GM19193 (cell line): ENCODE measurements around the gene SLC16A5.

Experiments
- POLR2A ChIP-seq: IDR thresholded peaks from 4 replicates; pipeline ENCODE4 v1.6.1; 2011; ENCODE audit not compliant: insufficient read depth, insufficient read length; ENCODE audit errors: extremely low read depth

Gene SLC16A5

GRCh38 chr17:75078284-75079022 lies 9.3 kb upstream of the SLC16A5 start:
- peak; percentile 51 for TF ChIP-seq POLR2A

- TF ChIP-seq POLR2A = peak; percentile 7
Measured at GRCh38 chr17:75079023-75079373, 8.8 kb upstream of the SLC16A5 start.

GRCh38 chr17:75081611-75082540 lies 5.9 kb upstream of the SLC16A5 start:
- no peak for TF ChIP-seq POLR2A

- no peak for TF ChIP-seq POLR2A
Measured at GRCh38 chr17:75082683-75083082, 5.1 kb upstream of the SLC16A5 start.

DNA sequence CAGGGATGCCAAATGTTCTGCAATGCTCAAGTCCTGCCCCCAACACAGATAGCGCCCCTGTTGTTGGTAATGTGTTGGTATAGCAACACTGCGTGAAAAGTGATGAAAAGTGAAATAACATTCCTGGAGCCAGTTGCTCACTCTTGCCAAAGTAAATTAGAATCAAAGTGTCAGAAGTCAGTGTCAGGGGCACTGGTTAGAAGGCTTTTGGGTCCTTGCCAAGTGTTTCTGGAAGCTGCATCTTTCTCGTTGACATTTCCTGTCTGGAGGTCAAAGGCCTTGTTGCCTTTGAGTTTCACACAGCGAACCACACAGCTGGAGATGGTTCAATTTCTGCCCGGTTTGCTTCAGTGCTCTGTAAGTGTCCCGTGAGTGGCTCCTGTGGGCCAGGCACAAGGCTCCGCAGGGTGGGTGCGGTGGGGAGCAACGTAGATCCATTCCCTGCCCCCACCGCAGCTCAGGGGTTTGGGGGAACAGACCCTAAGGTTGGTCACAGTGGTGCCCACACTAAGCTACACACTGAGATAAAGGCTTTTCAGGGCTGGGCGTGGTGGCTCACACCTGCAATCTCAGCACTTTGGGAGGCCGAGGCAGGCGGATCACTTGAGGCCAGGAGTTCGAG lies 3.6 kb upstream of the SLC16A5 start:
- no peak for TF ChIP-seq POLR2A

DNA sequence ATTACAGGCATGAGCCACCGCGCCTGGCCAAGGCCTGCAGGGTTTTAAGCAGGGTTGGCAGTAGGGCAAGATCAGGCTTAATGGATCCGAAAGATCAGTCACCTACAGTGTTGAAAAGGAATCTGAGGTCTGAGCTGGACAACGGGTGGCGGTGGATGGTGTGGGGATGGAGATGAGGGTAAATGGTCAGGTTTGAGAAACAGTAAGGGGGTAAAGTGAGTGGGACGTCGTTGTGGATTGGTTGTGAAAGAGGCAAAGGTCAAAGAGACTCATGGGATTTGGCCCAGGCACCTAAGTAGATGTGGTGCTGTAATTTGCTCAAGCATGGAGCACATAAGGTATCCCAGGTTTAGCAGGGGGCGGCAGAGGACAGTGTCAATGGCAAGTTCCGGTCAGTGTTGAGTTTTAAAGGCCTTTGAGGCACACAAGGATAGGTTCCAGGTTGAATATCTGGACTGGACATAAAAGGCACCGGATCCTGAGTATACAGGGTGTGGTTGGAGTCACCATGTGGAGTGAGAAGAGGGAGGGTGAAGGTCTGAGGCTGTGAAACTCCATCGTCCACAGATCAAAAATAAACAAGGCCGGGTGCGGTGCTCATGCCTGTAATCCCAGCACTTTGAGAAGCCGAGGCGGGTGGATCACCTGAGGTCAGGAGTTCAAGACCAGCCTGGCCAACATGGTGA lies 1.1 kb upstream of the SLC16A5 start:
- no peak for TF ChIP-seq POLR2A

DNA sequence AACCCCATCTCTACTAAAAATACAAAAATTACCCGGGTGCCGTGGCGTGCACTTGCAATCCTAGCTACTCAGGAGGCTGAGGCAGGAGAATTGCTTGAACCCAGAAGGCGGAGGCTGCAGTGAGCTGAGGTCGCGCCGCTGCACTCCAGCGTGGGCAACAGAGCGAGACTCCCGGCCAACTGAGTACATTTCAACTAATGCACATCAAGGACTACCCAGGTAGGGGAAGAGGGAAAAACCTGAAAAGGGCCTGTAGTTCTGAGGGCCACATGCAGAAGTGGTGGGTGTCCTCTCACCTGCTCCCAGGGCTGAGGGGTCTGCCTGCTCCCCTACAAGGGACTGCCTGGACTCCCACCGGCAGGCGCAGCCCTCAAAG lies 584 bp upstream of the SLC16A5 start:
- TF ChIP-seq POLR2A = no peak

DNA sequence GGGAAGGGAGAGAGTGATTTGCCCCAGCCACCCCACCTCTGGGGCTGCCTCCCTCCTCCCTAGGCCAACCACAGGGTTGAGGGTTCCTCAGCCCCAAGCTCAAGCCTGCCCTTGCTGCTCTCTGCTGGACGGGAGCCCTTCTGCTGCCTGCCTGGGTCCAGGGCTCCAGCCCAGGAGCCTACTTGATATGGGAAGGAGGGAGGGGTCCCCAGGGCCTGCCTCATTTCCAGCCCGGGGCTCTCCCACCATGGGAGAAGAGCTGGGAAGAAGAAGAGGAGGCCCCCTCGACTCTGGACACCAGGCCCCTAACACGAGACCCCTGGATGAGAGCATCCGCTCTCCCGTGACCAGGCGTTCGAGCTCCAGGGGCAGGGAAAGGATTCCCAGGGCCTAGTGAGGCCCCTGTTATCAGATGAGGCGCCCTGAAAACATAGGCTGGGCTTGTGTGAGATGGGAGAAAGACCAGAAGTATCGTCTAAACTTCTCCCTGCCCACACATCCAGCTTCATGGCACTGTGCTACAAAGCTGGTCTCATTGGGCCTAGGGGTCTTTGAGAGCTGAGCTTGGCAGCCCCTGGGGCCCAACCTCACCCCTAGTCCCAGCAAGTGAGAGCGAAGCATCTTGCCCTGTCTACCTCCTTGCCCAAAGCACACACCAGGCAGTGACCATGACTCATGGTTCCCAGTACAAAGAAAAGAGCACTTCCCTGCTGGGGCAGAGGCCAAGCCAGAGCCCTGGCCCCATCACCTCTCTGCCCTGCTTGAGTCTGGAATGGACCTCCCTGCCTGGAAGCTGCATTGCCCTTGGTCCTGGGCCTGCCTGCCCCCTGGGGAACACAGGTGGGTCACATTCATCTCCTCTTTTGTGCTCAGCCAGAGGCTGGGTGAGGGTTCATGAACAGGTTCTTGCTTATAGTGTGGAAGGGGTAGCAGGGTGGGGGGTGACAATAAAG lies 987 bp downstream of the SLC16A5 start:
- no peak for TF ChIP-seq POLR2A

GRCh38 chr17:75090871-75091854 lies 3.4 kb downstream of the SLC16A5 start:
- no peak for TF ChIP-seq POLR2A

- no peak for TF ChIP-seq POLR2A
Measured at GRCh38 chr17:75091855-75092327, 4.1 kb downstream of the SLC16A5 start.

DNA sequence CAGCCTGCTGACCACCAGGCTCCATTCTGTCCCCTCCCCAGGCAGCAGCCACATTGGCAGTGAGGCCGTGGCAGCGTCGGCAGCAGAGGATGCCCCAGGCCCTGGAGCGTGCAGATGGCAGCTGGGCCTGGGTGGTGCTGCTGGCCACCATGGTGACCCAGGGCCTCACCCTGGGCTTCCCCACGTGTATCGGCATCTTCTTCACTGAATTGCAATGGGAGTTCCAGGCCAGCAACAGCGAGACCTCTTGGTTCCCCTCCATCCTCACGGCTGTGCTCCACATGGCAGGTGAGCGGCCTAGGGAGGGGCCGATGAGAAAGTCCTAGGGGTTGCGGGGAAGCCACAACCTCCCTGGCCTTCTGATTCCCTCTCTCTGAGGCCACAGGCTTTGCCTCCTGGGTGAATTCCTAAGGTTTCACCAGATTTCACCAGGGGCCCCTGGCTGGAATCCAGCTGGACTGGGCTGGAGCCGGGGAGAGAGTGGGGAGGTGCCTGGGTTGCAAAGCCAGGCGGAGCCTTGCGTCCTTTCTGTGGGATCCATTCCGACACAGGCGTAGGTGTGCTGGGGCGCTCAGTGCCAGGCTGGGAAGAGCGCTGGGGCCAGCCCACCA lies 5.9 kb downstream of the SLC16A5 start:
- no peak for TF ChIP-seq POLR2A

DNA sequence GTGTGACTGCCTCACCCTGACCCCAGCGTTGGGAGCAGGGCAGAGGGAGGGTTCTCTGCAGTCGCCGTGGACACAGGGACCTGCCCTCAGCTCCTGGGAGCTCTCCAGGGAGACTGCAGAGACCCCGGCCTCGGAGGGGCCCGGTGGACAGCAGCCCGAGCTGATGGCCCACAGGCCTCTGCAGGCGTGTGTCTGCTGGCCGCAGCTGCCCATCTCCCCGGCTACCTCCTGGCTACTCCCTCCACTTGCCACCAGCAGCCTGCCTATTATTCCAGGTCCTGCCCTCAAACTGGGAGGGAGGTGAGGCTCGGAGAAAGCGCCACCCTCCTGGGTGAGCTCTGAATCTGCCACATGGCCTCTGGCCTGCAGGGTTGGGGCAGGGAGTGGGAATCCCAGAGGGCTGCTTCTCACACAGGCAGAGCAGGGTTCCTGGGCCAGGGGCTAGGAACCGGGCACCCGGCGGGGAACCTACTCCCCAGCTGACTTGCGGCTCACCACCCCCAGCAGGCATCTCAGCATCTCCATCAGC lies 7.2 kb downstream of the SLC16A5 start:
- no peak for TF ChIP-seq POLR2A

- no peak for TF ChIP-seq POLR2A
Measured at GRCh38 chr17:75096082-75096625, 8.4 kb downstream of the SLC16A5 start.
